Panc1 (cell line): ENCODE results near the gene CNIH2. TPM values are rescaled to one million over a fixed set of nuclear protein-coding genes. Genes with fewer than 3 reads are reported as not detected.

Experiments
- ATAC-seq: fragments of 200-7000 bp; cut with Tn5 transposase; 2 replicates; pipeline ENCODE4 v1.9.1; 2020; ENCODE audit warnings: mild to moderate bottlenecking, moderate library complexity
- BruUV-seq: library from RNA; stranded (reverse); fragments of 400-500 nt; replicated peaks from 2 replicates; lab custom pipeline; 2021; lab: Mats Ljungman, UMichigan
- CTCF ChIA-PET: fragments of 300-600 bp; sonication (Branson Sonifier 250); formaldehyde crosslinking; loops from one replicate; lab custom pipeline; 2022; ENCODE audit warnings: antibody characterized with exemption; lab: Charles Lee
- POLR2A ChIA-PET: fragments of 300-600 bp; sonication (Branson Sonifier 250); formaldehyde crosslinking; loops from one replicate; lab custom pipeline; 2022; ENCODE audit warnings: antibody characterized with exemption; lab: Charles Lee
- DNase-seq: peaks from one replicate; pipeline ENCODE4 v3.0.0-alpha.2; 2010; ENCODE audit warnings: low read depth, low spot score
- H3K27ac ChIP-seq: 2 replicates; pipeline ENCODE4 v1.5.1; 2011; ENCODE audit warnings: mild to moderate bottlenecking, low read length, inconsistent platforms
- H3K27me3 ChIP-seq: fragments of 200-500 bp; sonication (Bioruptor generic); 2 replicates; pipeline ENCODE4 v1.6.0; 2014; ENCODE audit warnings: low read length, inconsistent platforms; ENCODE audit not compliant: control insufficient read depth, insufficient read depth
- H3K36me3 ChIP-seq: fragments of 200-500 bp; sonication (Bioruptor generic); 2 replicates; pipeline ENCODE4 v1.5.1; 2014; ENCODE audit warnings: inconsistent platforms, mild to moderate bottlenecking, low read length, moderate library complexity; ENCODE audit not compliant: control insufficient read depth, insufficient read depth
- H3K4me1 ChIP-seq: 2 replicates; pipeline ENCODE4 v1.5.1; 2011; ENCODE audit warnings: inconsistent platforms, mild to moderate bottlenecking, low read length, moderate library complexity; ENCODE audit not compliant: control insufficient read depth, insufficient read depth
- H3K4me3 ChIP-seq, 2 experiments: 2 replicates each; pipeline ENCODE4 v1.5.1; 2011 to 2012; ENCODE audit warnings: low read depth in 2 of 2, low read length in 2 of 2, mild to moderate bottlenecking in 2 of 2, inconsistent platforms in 1 of 2, moderate library complexity in 1 of 2
- H3K9me3 ChIP-seq: fragments of 200-500 bp; sonication (Bioruptor generic); 2 replicates; pipeline ENCODE4 v1.5.1; 2014; ENCODE audit warnings: low read depth, mild to moderate bottlenecking, inconsistent platforms, low read length, moderate library complexity; ENCODE audit not compliant: control insufficient read depth, insufficient read depth
- CTCF ChIP-seq: fragments of 450-650 bp; IDR thresholded peaks from 2 replicates; pipeline ENCODE4 v1.5.1; 2017; ENCODE audit warnings: mild to moderate bottlenecking
- POLR2AphosphoS5 ChIP-seq: IDR thresholded peaks from 2 replicates; pipeline ENCODE4 v1.6.1; 2012; ENCODE audit warnings: mild to moderate bottlenecking, low read depth, low read length, moderate library complexity
- REST ChIP-seq, 2 experiments: IDR thresholded peaks; 2 replicates each; pipeline ENCODE4 v1.6.1; 2011 to 2012; ENCODE audit warnings: low read depth in 2 of 2, control low read depth in 1 of 2, low read length in 1 of 2, mild to moderate bottlenecking in 1 of 2, moderate library complexity in 1 of 2; ENCODE audit not compliant: insufficient read depth in 1 of 2
- SIN3A ChIP-seq: IDR thresholded peaks from 2 replicates; pipeline ENCODE4 v1.6.1; 2012; ENCODE audit warnings: low read depth, mild to moderate bottlenecking, low read length, moderate library complexity, borderline replicate concordance; ENCODE audit not compliant: insufficient read depth
- TCF7L2 ChIP-seq: IDR thresholded peaks from 2 replicates; pipeline ENCODE4 v1.6.1; 2011; ENCODE audit warnings: mild to moderate bottlenecking, low read depth, low read length, inconsistent platforms
- in situ Hi-C: cut with HindIII; loops from 2 replicates; pipeline ENCODE4 v1.10.0; 2016; ENCODE audit warnings: low sequenced_read_pairs, low pct_unique_long_range_greater_than_20kb
- intact Hi-C: fragments of 100-400 bp; cut with micrococcal nuclease; formaldehyde crosslinking; loops from one replicate; pipeline ENCODE4 v1.10.0; 2022; ENCODE audit not compliant: unreplicated experiment
- total RNA-seq: library from RNA; stranded (reverse); gene quantifications from one replicate; pipeline ENCODE4 v1.2.1, GENCODE V29; 2021; ENCODE audit not compliant: unreplicated experiment

CNIH2 gene
- total RNA-seq, 1 experiment from 2014 or later = 9.3 TPM

- Histone ChIP-seq H3K27me3 (no peaks in the 10 kb centered on the region), H3K27ac (peak overlapping the region; percentile 9; the same call in 1 of the 2 replicates), H3K9me3 (no peaks in the 10 kb centered on the region), H3K36me3 (no peaks in the 10 kb centered on the region), H3K4me3 (peak overlapping the region in 1 of 2 experiments; percentile 6; a peak in 2 of 4 replicates), H3K4me1 (peaks cover 18% of the 10 kb centered on the region)
- DNase-seq = peak; percentile 72
- CTCF ChIA-PET = interaction anchor here (1.1 to 1.2 kb wide), 2 partner anchors 16 to 19 kb away, joined by 5 to 15 read pairs; no protein-coding TSS in a partner anchor
- ATAC-seq = peak; percentile 89
- BruUV-seq = no TSS peak
- POLR2A ChIA-PET = no interaction called here
- no peak for TF ChIP-seq REST (IDR thresholded peaks at IDR 0.05; ENCODE audit: insufficient read depth in 1 of 2, low read depth in 2 of 2, low read length in 1 of 2)
- TF ChIP-seq CTCF = peak; percentile 99
- TF ChIP-seq SIN3A = peak; percentile 25; the same call in 1 of the 2 replicates
- TF ChIP-seq POLR2AphosphoS5 = 0 out of 2 replicates have a peak, but pooled peaks have one; percentile 53
- peak; percentile 59; the same call in 1 of the 2 replicates for TF ChIP-seq TCF7L2
- in situ Hi-C loops = no loop called here
- intact Hi-C loops = loop anchor here (2.0 kb wide), 1 partner anchor 16 kb away; no protein-coding TSS in a partner anchor
These were observed 50.5 kb downstream of the CNIH2 start for GRCh38 chr11:66328302-66329144.

GRCh38 chr11:66329165-66329673 lies 51.2 kb downstream of the CNIH2 start:
- CTCF ChIA-PET = interaction anchor here (0.7 to 1.2 kb wide), 3 partner anchors 17 to 31 kb away, joined by 5 to 15 read pairs (median 5); no protein-coding TSS in a partner anchor
- H3K4me3 ChIP-seq = no peak overlapping the region
- in situ Hi-C loops (no loop called here), intact Hi-C loops (loop anchor here (2.0 kb wide), 1 partner anchor 16 kb away; no protein-coding TSS in a partner anchor)
- no peaks in the 10 kb centered on the region for H3K9me3 ChIP-seq
- DNase-seq = no peak
- no TSS peak for BruUV-seq
- no peaks in the 10 kb centered on the region for H3K27me3 ChIP-seq
- POLR2A ChIA-PET = no interaction called here
- no peak for TF ChIP-seq SIN3A
- no peak for ATAC-seq
- peaks cover 18% of the 10 kb centered on the region for H3K4me1 ChIP-seq
- no peak overlapping the region for H3K27ac ChIP-seq
- no peaks in the 10 kb centered on the region for H3K36me3 ChIP-seq
